GM13976 (cell line): ENCODE measurements around the gene CPE.

Source experiments
- DNase-seq: peaks from one replicate; pipeline ENCODE4 v3.0.0; 2012; ENCODE audit warnings: low spot score
- CTCF ChIP-seq: IDR thresholded peaks from 2 replicates; pipeline ENCODE4 v1.5.1; 2012; ENCODE audit warnings: borderline replicate concordance, mild to moderate bottlenecking; ENCODE audit not compliant: insufficient read depth; ENCODE audit errors: extremely low read depth, missing control alignments, control extremely low read depth
- in situ Hi-C: fragments of 300-500 bp; cut with MboI; formaldehyde crosslinking; loops from one replicate; pipeline ENCODE4 v1.12.0; 2022; ENCODE audit warnings: low sequenced_read_pairs, mixed read lengths, inconsistent platforms; ENCODE audit not compliant: unreplicated experiment

CPE gene

GRCh38 chr4:165375465-165375864 is 3.3 kb upstream of the CPE start:
- no peak for TF ChIP-seq CTCF
- no peak for DNase-seq
- in situ Hi-C loops, result no loop called here

- no peak for DNase-seq
- TF ChIP-seq CTCF, result no peak
- in situ Hi-C loops, result no loop called here
Observed at GRCh38 chr4:165378398-165378744, 437 bp upstream of the CPE start.

GRCh38 chr4:165379678-165380064 is 863 bp downstream of the CPE start:
- DNase-seq, result no peak
- no peak for TF ChIP-seq CTCF
- in situ Hi-C loops, result no loop called here

GRCh38 chr4:165380805-165381204 is 2.0 kb downstream of the CPE start:
- DNase-seq, result no peak
- in situ Hi-C loops, result no loop called here
- TF ChIP-seq CTCF, result no peak

- TF ChIP-seq CTCF, result no peak
- no peak for DNase-seq
- in situ Hi-C loops, result no loop called here
Observed at GRCh38 chr4:165381821-165382373, 3.1 kb downstream of the CPE start.

- no peak for TF ChIP-seq CTCF
- no peak for DNase-seq
- in situ Hi-C loops, result no loop called here
Observed at GRCh38 chr4:165382640-165383039, 3.8 kb downstream of the CPE start.

GRCh38 chr4:165383591-165384073 is 4.8 kb downstream of the CPE start:
- TF ChIP-seq CTCF, result no peak
- in situ Hi-C loops, result no loop called here
- DNase-seq, result no peak
